Neural cell (in vitro differentiated cells): Measurements from ENCODE around the gene SMO. TPM values are rescaled to one million over a fixed set of nuclear protein-coding genes. Genes with fewer than 3 reads are reported as not detected.

ENCODE experiments used
- H2AFZ ChIP-seq: fragments of 200-600, 300-800 bp; sonication (generic), shearing (Covaris generic); 2 replicates; pipeline ENCODE4 v1.6.0; 2014; ENCODE audit warnings: low read depth, mild to moderate bottlenecking, antibody characterized with exemption, low read length, moderate library complexity
- H3F3A ChIP-seq: fragments of 200-600 bp; shearing (Covaris generic); 2 replicates; pipeline ENCODE4 v1.6.1; 2016; ENCODE audit warnings: mild to moderate bottlenecking, moderate library complexity, mixed read lengths, antibody characterized with exemption, low read length; ENCODE audit not compliant: insufficient read depth, poor library complexity, severe bottlenecking
- H3K27ac ChIP-seq: fragments of 200-600, 300-800 bp; sonication (generic), shearing (Covaris generic); 2 replicates; pipeline ENCODE4 v1.5.1; 2014; ENCODE audit warnings: mild to moderate bottlenecking, low read length, moderate library complexity
- H3K27me3 ChIP-seq: fragments of 300-800, 200-600 bp; sonication (generic), shearing (Covaris generic); 2 replicates; pipeline ENCODE4 v1.6.0; 2014; ENCODE audit warnings: mild to moderate bottlenecking, low read depth, low read length, moderate library complexity; ENCODE audit not compliant: insufficient read depth
- H3K36me3 ChIP-seq: fragments of 300-800, 200-600 bp; sonication (generic), shearing (Covaris generic); 2 replicates; pipeline ENCODE4 v1.5.1; 2014; ENCODE audit warnings: mild to moderate bottlenecking, antibody characterized with exemption, low read length, moderate library complexity; ENCODE audit not compliant: insufficient read depth
- H3K4me2 ChIP-seq: fragments of 300-800, 200-600 bp; sonication (generic), shearing (Covaris generic); 2 replicates; pipeline ENCODE4 v1.6.0; 2014; ENCODE audit warnings: mild to moderate bottlenecking, low read length
- H3K4me3 ChIP-seq: fragments of 300-800, 200-600 bp; sonication (generic), shearing (Covaris generic); 2 replicates; pipeline ENCODE4 v1.5.1; 2014; ENCODE audit warnings: mild to moderate bottlenecking, low read length, moderate library complexity
- H3K79me2 ChIP-seq: fragments of 200-600 bp; shearing (Covaris generic); replicated peaks from 2 replicates; pipeline ENCODE4 v1.6.0; 2014; ENCODE audit warnings: mild to moderate bottlenecking, low read length, moderate library complexity; ENCODE audit not compliant: insufficient read depth
- H3K9ac ChIP-seq: fragments of 300-800, 200-600 bp; sonication (generic), shearing (Covaris generic); 2 replicates; pipeline ENCODE4 v1.6.1; 2016; ENCODE audit warnings: mild to moderate bottlenecking, low read length, mixed read lengths
- H3K9me2 ChIP-seq: fragments of 200-600 bp; shearing (Covaris generic); 2 replicates; pipeline ENCODE4 v1.6.1; 2016; ENCODE audit warnings: mild to moderate bottlenecking, low read length, mixed read lengths; ENCODE audit not compliant: insufficient read depth
- H3K9me3 ChIP-seq: fragments of 200-600, 300-800 bp; sonication (generic), shearing (Covaris generic); 2 replicates; pipeline ENCODE4 v1.6.1; 2016; ENCODE audit warnings: mild to moderate bottlenecking, mixed run types, low read length, moderate library complexity, mixed read lengths
- H4K20me1 ChIP-seq: fragments of 200-600 bp; shearing (Covaris generic); 2 replicates; pipeline ENCODE4 v1.6.1; 2016; ENCODE audit warnings: mild to moderate bottlenecking, mixed run types; ENCODE audit not compliant: insufficient read depth
- CTCF ChIP-seq: fragments of 450-650 bp; IDR thresholded peaks from 2 replicates; pipeline ENCODE4 v1.5.1; 2014; ENCODE audit warnings: antibody characterized with exemption, mild to moderate bottlenecking, moderate library complexity; ENCODE audit not compliant: poor library complexity, severe bottlenecking
- EP300 ChIP-seq: fragments of 450-650 bp; conservative IDR thresholded peaks from 2 replicates; pipeline ENCODE4 v1.6.1; 2014; ENCODE audit warnings: antibody characterized with exemption, mild to moderate bottlenecking, moderate library complexity; ENCODE audit not compliant: poor library complexity, severe bottlenecking
- EZH2 ChIP-seq: fragments of 200-600, 300-800 bp; shearing (Covaris generic), sonication (generic); IDR thresholded peaks from 2 replicates; pipeline ENCODE4 v1.6.1; 2014; ENCODE audit warnings: antibody characterized with exemption, low read length, borderline replicate concordance, mild to moderate bottlenecking; ENCODE audit not compliant: insufficient read depth, poor library complexity, severe bottlenecking
- MXI1 ChIP-seq: fragments of 450-650 bp; conservative IDR thresholded peaks from 2 replicates; pipeline ENCODE4 v1.6.1; 2014; ENCODE audit warnings: antibody characterized with exemption, mild to moderate bottlenecking; ENCODE audit not compliant: poor library complexity, severe bottlenecking
- POLR2AphosphoS5 ChIP-seq: IDR thresholded peaks from 2 replicates; pipeline ENCODE4 v1.6.1; 2012
- RAD21 ChIP-seq: fragments of 450-650 bp; conservative IDR thresholded peaks from 2 replicates; pipeline ENCODE4 v1.6.1; 2014; ENCODE audit warnings: antibody characterized with exemption, mild to moderate bottlenecking, moderate library complexity
- SMC3 ChIP-seq: fragments of 450-650 bp; conservative IDR thresholded peaks from 2 replicates; pipeline ENCODE4 v1.6.1; 2014; ENCODE audit warnings: antibody characterized with exemption, mild to moderate bottlenecking, moderate library complexity; ENCODE audit not compliant: poor library complexity
- TAF1 ChIP-seq: IDR thresholded peaks from 2 replicates; pipeline ENCODE4 v1.6.1; 2012; ENCODE audit warnings: low read depth
- polyA plus RNA-seq: library from polyadenylated mRNA; depleted of rRNA; stranded (reverse); fragments of >200 nt; gene quantifications from 2 replicates; pipeline ENCODE4 v1.2.3, GENCODE V29; 2014
- TF ChIP-seq, protein P1 (sequence below): IDR thresholded peaks from 2 replicates; pipeline ENCODE4 v1.6.1; 2012; ENCODE audit warnings: borderline replicate concordance

Gene SMO
- polyA plus RNA-seq, 1 donor from 2014 or later = 8.8 TPM

- peaks cover 6% of the 10 kb centered on the region for H3F3A ChIP-seq
- no peaks in the 10 kb centered on the region for H3K36me3 ChIP-seq
- H4K20me1 ChIP-seq = no peaks in the 10 kb centered on the region
- H3K27me3 ChIP-seq = no peaks in the 10 kb centered on the region
- peaks cover 6% of the 10 kb centered on the region for H3K79me2 ChIP-seq
- H3K9me2 ChIP-seq = no peaks in the 10 kb centered on the region
- TF ChIP-seq POLR2AphosphoS5 (no peak), RAD21 (no peak), TAF1 (no peak), SMC3 (no peak), CTCF (no peak), MXI1 (no peak), EP300 (no peak), EZH2 (no peak)
- TF ChIP-seq, protein P1, sequence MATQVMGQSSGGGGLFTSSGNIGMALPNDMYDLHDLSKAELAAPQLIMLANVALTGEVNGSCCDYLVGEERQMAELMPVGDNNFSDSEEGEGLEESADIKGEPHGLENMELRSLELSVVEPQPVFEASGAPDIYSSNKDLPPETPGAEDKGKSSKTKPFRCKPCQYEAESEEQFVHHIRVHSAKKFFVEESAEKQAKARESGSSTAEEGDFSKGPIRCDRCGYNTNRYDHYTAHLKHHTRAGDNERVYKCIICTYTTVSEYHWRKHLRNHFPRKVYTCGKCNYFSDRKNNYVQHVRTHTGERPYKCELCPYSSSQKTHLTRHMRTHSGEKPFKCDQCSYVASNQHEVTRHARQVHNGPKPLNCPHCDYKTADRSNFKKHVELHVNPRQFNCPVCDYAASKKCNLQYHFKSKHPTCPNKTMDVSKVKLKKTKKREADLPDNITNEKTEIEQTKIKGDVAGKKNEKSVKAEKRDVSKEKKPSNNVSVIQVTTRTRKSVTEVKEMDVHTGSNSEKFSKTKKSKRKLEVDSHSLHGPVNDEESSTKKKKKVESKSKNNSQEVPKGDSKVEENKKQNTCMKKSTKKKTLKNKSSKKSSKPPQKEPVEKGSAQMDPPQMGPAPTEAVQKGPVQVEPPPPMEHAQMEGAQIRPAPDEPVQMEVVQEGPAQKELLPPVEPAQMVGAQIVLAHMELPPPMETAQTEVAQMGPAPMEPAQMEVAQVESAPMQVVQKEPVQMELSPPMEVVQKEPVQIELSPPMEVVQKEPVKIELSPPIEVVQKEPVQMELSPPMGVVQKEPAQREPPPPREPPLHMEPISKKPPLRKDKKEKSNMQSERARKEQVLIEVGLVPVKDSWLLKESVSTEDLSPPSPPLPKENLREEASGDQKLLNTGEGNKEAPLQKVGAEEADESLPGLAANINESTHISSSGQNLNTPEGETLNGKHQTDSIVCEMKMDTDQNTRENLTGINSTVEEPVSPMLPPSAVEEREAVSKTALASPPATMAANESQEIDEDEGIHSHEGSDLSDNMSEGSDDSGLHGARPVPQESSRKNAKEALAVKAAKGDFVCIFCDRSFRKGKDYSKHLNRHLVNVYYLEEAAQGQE = no peak
- no peak overlapping the region for H3K4me3 ChIP-seq
- H2AFZ ChIP-seq = no peak overlapping the region
- H3K9ac ChIP-seq = no peak overlapping the region
- H3K9me3 ChIP-seq = no peaks in the 10 kb centered on the region
- no peak overlapping the region for H3K4me2 ChIP-seq
- H3K27ac ChIP-seq = no peak overlapping the region
Observed at GRCh38 chr7:129222064-129222463, 33.6 kb downstream of the SMO start.

DNA sequence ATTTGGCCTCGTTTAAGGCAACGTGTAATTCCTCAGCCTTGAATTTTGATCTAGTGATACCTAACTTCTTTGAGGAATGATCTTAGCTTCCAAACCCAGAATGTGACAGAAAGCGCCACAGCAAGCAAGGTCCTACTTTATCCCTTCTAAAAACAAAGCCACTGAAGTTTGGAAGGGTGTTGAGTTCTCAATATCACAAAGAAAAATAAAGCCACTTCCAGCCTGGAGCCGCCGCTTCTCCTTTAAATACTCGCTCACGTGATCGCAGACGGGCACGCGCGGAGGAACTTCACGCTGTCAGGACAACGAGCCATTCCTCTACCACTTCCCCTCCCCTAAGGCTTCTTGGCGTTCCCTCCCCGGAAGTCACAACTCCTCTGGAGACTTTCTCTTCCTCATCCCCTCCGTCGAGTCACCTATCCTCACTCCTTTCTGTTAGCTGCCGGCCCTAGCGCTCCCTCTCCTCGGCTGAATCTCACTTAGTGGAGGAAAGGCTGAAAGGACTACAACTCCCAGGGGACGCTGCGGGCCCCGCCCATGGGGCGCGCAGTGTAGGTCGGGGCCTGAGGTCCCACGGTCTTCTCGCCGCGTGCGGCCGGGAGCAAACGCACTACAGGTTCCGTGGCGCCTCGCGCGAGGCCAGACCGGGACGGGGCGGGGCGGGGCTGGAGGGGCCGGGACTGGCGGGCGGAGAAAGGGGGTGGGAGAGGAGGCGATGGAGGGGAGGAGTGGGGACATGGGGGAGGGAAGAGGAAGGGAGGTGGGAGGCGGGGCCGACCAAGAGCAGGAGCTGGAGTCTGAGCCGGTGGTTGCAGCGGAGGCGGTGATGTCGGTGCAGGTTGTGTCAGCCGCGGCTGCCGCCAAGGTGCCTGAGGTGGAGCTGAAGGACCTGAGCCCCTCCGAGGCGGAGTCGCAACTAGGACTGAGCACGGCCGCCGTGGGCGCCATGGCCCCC is 36.1 kb downstream of the SMO start, which contains the start of gene AHCYL2:
Gene AHCYL2 (plus strand): TSS at position 780 of the 955 bp plus-strand sequence.
- Histone ChIP-seq H3K79me2 (peaks cover 29% of the 10 kb centered on the region), H3K36me3 (no peaks in the 10 kb centered on the region), H3K9ac (peak within 1 kb of the TSS; percentile 87), H3K9me2 (no peaks in the 10 kb centered on the region), H3K4me2 (peak within 1 kb of the TSS; percentile 78), H2AFZ (peak within 1 kb of the TSS; percentile 60), H3K4me3 (peak within 1 kb of the TSS; percentile 77), H4K20me1 (no peaks in the 10 kb centered on the region), H3K27ac (peak within 1 kb of the TSS; percentile 83), H3K9me3 (no peaks in the 10 kb centered on the region), H3F3A (peaks cover 6% of the 10 kb centered on the region), H3K27me3 (no peaks in the 10 kb centered on the region)
- TF ChIP-seq EP300 = peak; percentile 29
- TF ChIP-seq SMC3 = no peak
- no peak for TF ChIP-seq TAF1
- TF ChIP-seq, protein P1 = peak; percentile 12
- TF ChIP-seq MXI1 = peak; percentile 88
- peak; percentile 86 for TF ChIP-seq POLR2AphosphoS5
- TF ChIP-seq EZH2 = no peak
- no peak for TF ChIP-seq CTCF
- no peak for TF ChIP-seq RAD21
